A549 (cell line): ENCODE results near the gene DPM3. TPM values are rescaled to one million over a fixed set of nuclear protein-coding genes. Genes with fewer than 3 reads are reported as not detected.

Experiments used
- ATAC-seq, 2 experiments: fragments of 200-7000 bp in 1 of 2; fragments of >200 bp in 1 of 2; cut with Nextera tagmentation in 1 of 2; cut with Tn5 transposase in 1 of 2; 3 replicates each; pipeline versions ENCODE4 v1.8.0 to v1.9.1; 2018 to 2020; ENCODE audit warnings: mild to moderate bottlenecking in 1 of 2, moderate library complexity in 1 of 2
- CTCF ChIA-PET: fragments of 300-600 bp; sonication (Branson Sonifier 250); formaldehyde crosslinking; extraction: SDS; loops from one replicate; lab custom pipeline; 2021; ENCODE audit warnings: antibody characterized with exemption, inconsistent platforms; lab: Yijun Ruan, JAX
- POLR2A ChIA-PET: fragments of 350-600 bp; formaldehyde crosslinking; extraction: SDS; loops from one replicate; lab custom pipeline; 2021; ENCODE audit warnings: antibody characterized with exemption, inconsistent platforms; lab: Yijun Ruan, JAX
- DNase-seq, 2 experiments: peaks; one replicate each; pipeline versions ENCODE4 v3.0.0 to v3.0.0-alpha.2; 2011 to 2016; ENCODE audit warnings: low read depth in 1 of 2, low spot score in 1 of 2
- FAIRE-seq: peaks from 2 replicates; lab custom pipeline; 2011; peaks lifted over from hg19 to GRCh38; lab: Jason Lieb, UNC
- H3K27ac ChIP-seq, 2 experiments: fragments of >200 bp; sonication (Bioruptor Twin); formaldehyde crosslinking; 3 replicates each; pipeline ENCODE4 v1.5.1; 2016 to 2017
- H3K4me1 ChIP-seq: fragments of >200 bp; sonication (Bioruptor Twin); formaldehyde crosslinking; 3 replicates; pipeline ENCODE4 v1.6.1; 2016
- H3K4me2 ChIP-seq: fragments of >200 bp; sonication (Bioruptor Twin); formaldehyde crosslinking; 3 replicates; pipeline ENCODE4 v1.6.1; 2016
- H3K4me3 ChIP-seq: fragments of >200 bp; sonication (Bioruptor Twin); formaldehyde crosslinking; 3 replicates; pipeline ENCODE4 v1.5.1; 2016
- H3K9me3 ChIP-seq: fragments of >200 bp; sonication (Bioruptor Twin); formaldehyde crosslinking; 3 replicates; pipeline ENCODE4 v1.6.1; 2016
- BHLHE40 ChIP-seq: IDR thresholded peaks from 2 replicates; pipeline ENCODE4 v1.6.1; 2012; ENCODE audit warnings: low read depth, low read length, inconsistent platforms
- CBX2 ChIP-seq: fragments of 200-600 bp; sonication (generic); IDR thresholded peaks from 2 replicates; pipeline ENCODE4 v1.6.1; 2016; ENCODE audit warnings: low read depth, mild to moderate bottlenecking, borderline replicate concordance
- CHD2 ChIP-seq: fragments of 150-350 bp; IDR thresholded peaks from 2 replicates; pipeline ENCODE4 v1.6.1; 2014; ENCODE audit warnings: low read length; ENCODE audit not compliant: partially characterized antibody
- CHD4 ChIP-seq: fragments of 200-600 bp; sonication (generic); IDR thresholded peaks from 2 replicates; pipeline ENCODE4 v1.6.1; 2016; ENCODE audit warnings: antibody characterized with exemption, mild to moderate bottlenecking, borderline replicate concordance
- EHMT2 ChIP-seq: fragments of 200-600 bp; sonication (generic); IDR thresholded peaks from 2 replicates; pipeline ENCODE4 v1.6.1; 2016; ENCODE audit warnings: antibody characterized with exemption, low read depth, mild to moderate bottlenecking, moderate library complexity
- ELK1 ChIP-seq: fragments of 150-350 bp; IDR thresholded peaks from 2 replicates; pipeline ENCODE4 v1.6.1; 2014; ENCODE audit warnings: low read depth, mild to moderate bottlenecking, low read length
- EP300 ChIP-seq, 2 experiments: fragments of >200 bp; sonication (Bioruptor Twin); formaldehyde crosslinking; IDR thresholded peaks; 2 replicates in 1 of 2; 3 replicates in 1 of 2; pipeline ENCODE4 v1.6.1; 2016 to 2017
- ESRRA ChIP-seq: fragments of 150-350 bp; IDR thresholded peaks from 2 replicates; pipeline ENCODE4 v1.6.1; 2014; ENCODE audit warnings: mild to moderate bottlenecking, low read length, borderline replicate concordance
- FOSL2 ChIP-seq, 2 experiments: fragments of 450-650 bp in 1 of 2; fragments of >200 bp in 1 of 2; sonication (Bioruptor Twin) in 1 of 2; formaldehyde crosslinking; IDR thresholded peaks; 2 replicates each; pipeline versions ENCODE4 v1.5.0 to v1.6.1; 2016 to 2020; ENCODE audit warnings: mild to moderate bottlenecking in 1 of 2, moderate library complexity in 1 of 2
- GATA3 ChIP-seq: IDR thresholded peaks from 2 replicates; pipeline ENCODE4 v1.6.1; 2012; ENCODE audit warnings: borderline replicate concordance
- HEYL ChIP-seq: fragments of 250-450 bp; sonication (Bioruptor Pico); IDR thresholded peaks from 2 replicates; pipeline ENCODE4 v1.8.0; 2021; ENCODE audit warnings: mild to moderate bottlenecking, moderate library complexity
- JUN ChIP-seq, 2 experiments: fragments of >200 bp; sonication (Bioruptor Twin); formaldehyde crosslinking; IDR thresholded peaks; 2 replicates in 1 of 2; 3 replicates in 1 of 2; pipeline ENCODE4 v1.6.1; 2016 to 2017
- MAFK ChIP-seq: fragments of 450-650 bp; IDR thresholded peaks from 2 replicates; pipeline ENCODE4 v1.6.1; 2014; ENCODE audit not compliant: partially characterized antibody
- MAX ChIP-seq: IDR thresholded peaks from 2 replicates; pipeline ENCODE4 v1.6.1; 2012
- MAZ ChIP-seq: fragments of 150-350 bp; IDR thresholded peaks from 2 replicates; pipeline ENCODE4 v1.6.1; 2014; ENCODE audit warnings: antibody characterized with exemption, low read depth, low read length, borderline replicate concordance
- NPAS2 ChIP-seq: fragments of 250-450 bp; sonication (Bioruptor Pico); IDR thresholded peaks from 2 replicates; pipeline ENCODE4 v1.8.0; 2022; ENCODE audit warnings: mild to moderate bottlenecking, moderate library complexity, borderline replicate concordance
- NR3C1 ChIP-seq: fragments of >200 bp; sonication (Bioruptor Twin); formaldehyde crosslinking; IDR thresholded peaks from 3 replicates; pipeline ENCODE4 v1.6.1; 2017
- PHF8 ChIP-seq: fragments of 200-600 bp; sonication (generic); IDR thresholded peaks from 2 replicates; pipeline ENCODE4 v1.6.1; 2016; ENCODE audit warnings: low read depth, mild to moderate bottlenecking, antibody characterized with exemption, moderate library complexity, borderline replicate concordance
- POLR2A ChIP-seq: IDR thresholded peaks from 2 replicates; pipeline ENCODE4 v1.6.1; 2012; ENCODE audit warnings: mild to moderate bottlenecking, low read length
- POLR2AphosphoS2 ChIP-seq: conservative IDR thresholded peaks from 2 replicates; pipeline ENCODE4 v1.6.1; 2012; ENCODE audit warnings: low read length, improper control_type of control experiment, inconsistent platforms
- RFX5 ChIP-seq: fragments of 450-650 bp; IDR thresholded peaks from 2 replicates; pipeline ENCODE4 v1.7.1; 2014; ENCODE audit warnings: antibody characterized with exemption, mild to moderate bottlenecking, moderate library complexity
- SMC3 ChIP-seq: fragments of >200 bp; sonication (Bioruptor Twin); formaldehyde crosslinking; IDR thresholded peaks from 3 replicates; pipeline ENCODE4 v1.6.1; 2018; ENCODE audit warnings: inconsistent platforms
- SREBF2 ChIP-seq: fragments of 450-650 bp; IDR thresholded peaks from 2 replicates; pipeline ENCODE4 v1.6.1; 2014; ENCODE audit warnings: mild to moderate bottlenecking, moderate library complexity
- TFCP2L1 ChIP-seq: fragments of 250-450 bp; sonication (Bioruptor Pico); IDR thresholded peaks from 2 replicates; pipeline ENCODE4 v1.5.0; 2021; ENCODE audit warnings: mild to moderate bottlenecking
- ZNF302 ChIP-seq: fragments of 250-450 bp; sonication (Bioruptor Pico); IDR thresholded peaks from 2 replicates; pipeline ENCODE4 v1.9.0; 2021; ENCODE audit warnings: inconsistent platforms, mild to moderate bottlenecking, moderate library complexity
- ZSCAN20 ChIP-seq: fragments of 250-450 bp; sonication (Bioruptor Pico); IDR thresholded peaks from 2 replicates; pipeline ENCODE4 v1.8.0; 2022; ENCODE audit warnings: mild to moderate bottlenecking, moderate library complexity
- WGBS: methylation state at CpG from one replicate; pipeline ENCODE4 v1.1.6; 2017; ENCODE audit errors: missing lambda C conversion rate; 5-methylcytosine and 5-hydroxymethylcytosine counted together
- polyA plus RNA-seq, 4 experiments: library from polyadenylated mRNA; depleted of rRNA in 3 of 4; stranded (reverse); fragments of >200 nt; fragmentation: RNase III in 1 of 4; extraction: RNeasy Plus Mini Kit Qiagen cat#74134 plus additional on column Dnase treatment in 1 of 4; gene quantifications; 2 replicates in 3 of 4; 3 replicates in 1 of 4; pipeline ENCODE4 v1.2.3, GENCODE V29; 2011 to 2017
- TF ChIP-seq, protein P1 (sequence below): IDR thresholded peaks from 2 replicates; pipeline ENCODE4 v1.6.1; 2012; ENCODE audit warnings: low read depth, borderline replicate concordance
- TF ChIP-seq, protein P2 (sequence below): IDR thresholded peaks from 2 replicates; pipeline ENCODE4 v1.6.1; 2012

The DPM3 gene
- polyA plus RNA-seq, 2 of the 4 experiments (the other 2 are of a cell fraction) = 22.8 to 80.3 TPM

- FAIRE-seq = no peak
- WGBS = 9% methylated on average over 18 of the region's 18 CpGs
- Histone ChIP-seq H3K4me2 (peak overlapping the region; percentile 82), H3K4me3 (peak overlapping the region; percentile 60), H3K27ac (peak overlapping the region; percentile 90 to 92), H3K4me1 (peaks cover 40% of the 10 kb centered on the region), H3K9me3 (no peaks in the 10 kb centered on the region)
- peak; percentile 93 to 94 for DNase-seq
- TF ChIP-seq SREBF2 = no peak
- TF ChIP-seq NR3C1 = no peak
- TF ChIP-seq CBX2 = no peak
- TF ChIP-seq NPAS2 (CRISPR knock-in tag) = no peak
- no peak for TF ChIP-seq PHF8
- TF ChIP-seq BHLHE40 = no peak
- TF ChIP-seq JUN (IDR thresholded peaks at IDR 0.05) = no peak
- TF ChIP-seq GATA3 = peak; percentile 21; the same call in 1 of the 2 replicates
- no peak for TF ChIP-seq ZSCAN20 (CRISPR knock-in tag)
- TF ChIP-seq HEYL (CRISPR knock-in tag) = no peak
- TF ChIP-seq, protein P1, sequence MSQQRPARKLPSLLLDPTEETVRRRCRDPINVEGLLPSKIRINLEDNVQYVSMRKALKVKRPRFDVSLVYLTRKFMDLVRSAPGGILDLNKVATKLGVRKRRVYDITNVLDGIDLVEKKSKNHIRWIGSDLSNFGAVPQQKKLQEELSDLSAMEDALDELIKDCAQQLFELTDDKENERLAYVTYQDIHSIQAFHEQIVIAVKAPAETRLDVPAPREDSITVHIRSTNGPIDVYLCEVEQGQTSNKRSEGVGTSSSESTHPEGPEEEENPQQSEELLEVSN = no peak
- no peak for TF ChIP-seq EHMT2
- no peak for TF ChIP-seq ESRRA
- TF ChIP-seq RFX5 = no peak
- TF ChIP-seq TFCP2L1 (CRISPR knock-in tag) = no peak
- TF ChIP-seq CHD2 = no peak
- TF ChIP-seq FOSL2 (IDR thresholded peaks at IDR 0.05) = no peak
- peak; percentile 80 for TF ChIP-seq FOSL2 (CRISPR knock-in tag; IDR thresholded peaks at IDR 0.05)
- no peak for TF ChIP-seq SMC3
- TF ChIP-seq, protein P2, sequence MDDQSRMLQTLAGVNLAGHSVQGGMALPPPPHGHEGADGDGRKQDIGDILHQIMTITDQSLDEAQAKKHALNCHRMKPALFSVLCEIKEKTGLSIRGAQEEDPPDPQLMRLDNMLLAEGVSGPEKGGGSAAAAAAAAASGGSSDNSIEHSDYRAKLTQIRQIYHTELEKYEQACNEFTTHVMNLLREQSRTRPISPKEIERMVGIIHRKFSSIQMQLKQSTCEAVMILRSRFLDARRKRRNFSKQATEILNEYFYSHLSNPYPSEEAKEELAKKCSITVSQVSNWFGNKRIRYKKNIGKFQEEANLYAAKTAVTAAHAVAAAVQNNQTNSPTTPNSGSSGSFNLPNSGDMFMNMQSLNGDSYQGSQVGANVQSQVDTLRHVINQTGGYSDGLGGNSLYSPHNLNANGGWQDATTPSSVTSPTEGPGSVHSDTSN = no peak; the same call in 1 of the 2 replicates
- TF ChIP-seq POLR2AphosphoS2 = 0 out of 2 replicates have a peak, but pooled peaks have one; percentile 67
- peak; percentile 13; the same call in 1 of the 2 replicates for TF ChIP-seq POLR2A
- no peak for TF ChIP-seq EP300 (IDR thresholded peaks at IDR 0.05)
- peak; percentile 70 for TF ChIP-seq MAX
- no peak for TF ChIP-seq ELK1
- no peak for TF ChIP-seq ZNF302 (CRISPR knock-in tag)
- TF ChIP-seq MAFK = peak; percentile 39
- TF ChIP-seq MAZ = 0 out of 2 replicates have a peak, but pooled peaks have one; percentile 0
- no peak for TF ChIP-seq CHD4
- POLR2A ChIA-PET = interaction anchor here (0.6 to 1.3 kb wide), 6 partner anchors 8 to 160 kb away, joined by 3 to 8 read pairs (median 4); partner anchors contain the start of genes CKS1B and KRTCAP2
- CTCF ChIA-PET = interaction anchor here (0.8 to 19.7 kb wide), 10 partner anchors 9 to 90 kb away, joined by 3 to 309 read pairs (median 7); partner anchors contain the start of gene KRTCAP2
- peak; percentile 75 to 82 for ATAC-seq
Observed at GRCh38 chr1:155134880-155135414, 5.4 kb downstream of the DPM3 start.
